ENCODE measurements around the gene RAC2.
"Not testable (repeated sequence)": the region's sequence is repeated elsewhere in the genome, so short reads cannot be mapped to it uniquely, and the experiment has no call there.

RAC2 gene

GRCh38 chr22:37201443-37201820 lies 42.6 kb downstream of the RAC2 start:
- DNase-seq, result not testable (repeated sequence)

GRCh38 chr22:37199760-37200108 lies 44.3 kb downstream of the RAC2 start:
- DNase-seq, result no peak

GRCh38 chr22:37199103-37199759 lies 44.8 kb downstream of the RAC2 start:
- DNase-seq, result peak; percentile 99

- peak; percentile 93 for DNase-seq
Measured at GRCh38 chr22:37198258-37199102, 45.6 kb downstream of the RAC2 start.

GRCh38 chr22:37197451-37198257 lies 46.4 kb downstream of the RAC2 start:
- DNase-seq, result no peak

GRCh38 chr22:37196539-37197450 lies 47.3 kb downstream of the RAC2 start:
- DNase-seq, result peak; percentile 17

- no peak for DNase-seq
Measured at GRCh38 chr22:37195921-37196320, 48.1 kb downstream of the RAC2 start.

- no peak for DNase-seq
Measured at GRCh38 chr22:37194750-37195149, 49.3 kb downstream of the RAC2 start.

- peak; percentile 97 for DNase-seq
Measured at GRCh38 chr22:37193629-37194191, 50.4 kb downstream of the RAC2 start.

GRCh38 chr22:37192741-37193140 lies 51.3 kb downstream of the RAC2 start:
- DNase-seq, result no peak

- DNase-seq, result no peak
Measured at GRCh38 chr22:37192204-37192603, 51.9 kb downstream of the RAC2 start.

GRCh38 chr22:37190262-37190780 lies 53.7 kb downstream of the RAC2 start:
- DNase-seq, result no peak

- DNase-seq, result peak; percentile 82
Measured at GRCh38 chr22:37188901-37189466, 55.1 kb downstream of the RAC2 start.

GRCh38 chr22:37187891-37188761 lies 55.9 kb downstream of the RAC2 start, which contains the start of gene C1QTNF6:
C1QTNF6 (minus strand) TSS chr22:37188247; CDS start chr22:37188213, 34 bp downstream.
- DNase-seq, result peak; percentile 68

- peak; percentile 44 for DNase-seq
Measured at GRCh38 chr22:37187552-37187890, 56.5 kb downstream of the RAC2 start.

- peak; percentile 36 for DNase-seq
Measured at GRCh38 chr22:37186997-37187522, 57.0 kb downstream of the RAC2 start.

- DNase-seq, result peak; percentile 95
Measured at GRCh38 chr22:37186228-37186996, 57.7 kb downstream of the RAC2 start.

- no peak for DNase-seq
Measured at GRCh38 chr22:37185646-37186227, 58.3 kb downstream of the RAC2 start.

All from OCI-M1 (cell line).